IPS-20b (cell line): ENCODE results near the gene ATP2B1.

Experiments used
- H3K27ac ChIP-seq: one replicate; pipeline ENCODE4 v1.5.1; 2013; ENCODE audit warnings: low read length
- H3K27me3 ChIP-seq: 2 replicates; pipeline ENCODE4 v1.6.1; 2013; ENCODE audit warnings: mild to moderate bottlenecking, low read length, inconsistent platforms; ENCODE audit not compliant: insufficient read depth
- H3K36me3 ChIP-seq: 2 replicates; pipeline ENCODE4 v1.6.1; 2013; ENCODE audit warnings: low read depth, mild to moderate bottlenecking, inconsistent platforms, low read length, moderate library complexity; ENCODE audit not compliant: insufficient read depth
- H3K4me1 ChIP-seq: 2 replicates; pipeline ENCODE4 v1.6.1; 2013; ENCODE audit warnings: mild to moderate bottlenecking, control low read depth, inconsistent platforms, low read length, moderate library complexity; ENCODE audit not compliant: insufficient read depth
- H3K4me3 ChIP-seq: 2 replicates; pipeline ENCODE4 v1.5.1; 2013; ENCODE audit warnings: mild to moderate bottlenecking, low read length, inconsistent platforms
- H3K9ac ChIP-seq: 2 replicates; pipeline ENCODE4 v1.6.1; 2013; ENCODE audit warnings: low read depth, mild to moderate bottlenecking, inconsistent platforms, low read length, moderate library complexity
- H3K9me3 ChIP-seq: 2 replicates; pipeline ENCODE4 v1.6.1; 2013; ENCODE audit warnings: mild to moderate bottlenecking, low read depth, low read length, inconsistent platforms; ENCODE audit not compliant: insufficient read depth

ATP2B1 gene

DNA sequence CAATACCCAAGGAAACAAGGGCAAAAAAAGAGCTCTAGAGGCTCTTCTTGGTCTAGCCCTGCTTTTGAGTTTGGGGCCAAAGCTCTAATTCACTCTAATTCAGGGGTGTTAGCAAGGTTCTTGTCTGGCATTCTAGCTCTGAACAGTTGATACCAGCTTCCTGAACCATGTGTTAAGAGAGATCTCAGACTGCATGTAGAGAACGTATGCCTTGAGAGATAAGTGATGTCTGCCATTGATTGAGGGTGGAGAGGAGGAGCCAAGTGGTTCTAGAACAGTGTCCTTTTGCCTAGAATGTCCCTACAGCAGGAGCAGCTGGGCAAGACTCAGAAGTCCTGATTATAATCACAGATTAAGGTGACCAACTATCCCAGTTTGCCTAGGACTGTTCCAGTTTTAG lies 164.6 kb downstream of the ATP2B1 start:
- Histone ChIP-seq H3K9me3 (no peaks in the 10 kb centered on the region), H3K4me1 (no peaks in the 10 kb centered on the region), H3K27ac (no peak overlapping the region), H3K27me3 (no peaks in the 10 kb centered on the region), H3K36me3 (no peaks in the 10 kb centered on the region), H3K4me3 (no peak overlapping the region), H3K9ac (no peak overlapping the region)

GRCh38 chr12:89542912-89543592 lies 165.6 kb downstream of the ATP2B1 start:
- no peaks in the 10 kb centered on the region for H3K9me3 ChIP-seq
- H3K36me3 ChIP-seq = no peaks in the 10 kb centered on the region
- H3K27me3 ChIP-seq = no peaks in the 10 kb centered on the region
- no peak overlapping the region for H3K27ac ChIP-seq
- H3K4me1 ChIP-seq = no peaks in the 10 kb centered on the region
- H3K9ac ChIP-seq = no peak overlapping the region
- H3K4me3 ChIP-seq = no peak overlapping the region

GRCh38 chr12:89542236-89542635 lies 166.4 kb downstream of the ATP2B1 start:
- no peak overlapping the region for H3K27ac ChIP-seq
- H3K27me3 ChIP-seq = no peaks in the 10 kb centered on the region
- H3K9me3 ChIP-seq = no peaks in the 10 kb centered on the region
- no peaks in the 10 kb centered on the region for H3K36me3 ChIP-seq
- no peak overlapping the region for H3K4me3 ChIP-seq
- no peak overlapping the region for H3K9ac ChIP-seq
- no peaks in the 10 kb centered on the region for H3K4me1 ChIP-seq

GRCh38 chr12:89540586-89540985 lies 168.1 kb downstream of the ATP2B1 start:
- Histone ChIP-seq H3K4me1 (no peaks in the 10 kb centered on the region), H3K27ac (no peak overlapping the region), H3K36me3 (no peaks in the 10 kb centered on the region), H3K4me3 (no peak overlapping the region), H3K27me3 (no peaks in the 10 kb centered on the region), H3K9me3 (no peaks in the 10 kb centered on the region), H3K9ac (no peak overlapping the region)

- no peak overlapping the region for H3K4me3 ChIP-seq
- no peaks in the 10 kb centered on the region for H3K9me3 ChIP-seq
- H3K4me1 ChIP-seq = no peaks in the 10 kb centered on the region
- no peak overlapping the region for H3K27ac ChIP-seq
- no peaks in the 10 kb centered on the region for H3K36me3 ChIP-seq
- no peak overlapping the region for H3K9ac ChIP-seq
- no peaks in the 10 kb centered on the region for H3K27me3 ChIP-seq
Observed at GRCh38 chr12:89539426-89540223, 169.0 kb downstream of the ATP2B1 start.

DNA sequence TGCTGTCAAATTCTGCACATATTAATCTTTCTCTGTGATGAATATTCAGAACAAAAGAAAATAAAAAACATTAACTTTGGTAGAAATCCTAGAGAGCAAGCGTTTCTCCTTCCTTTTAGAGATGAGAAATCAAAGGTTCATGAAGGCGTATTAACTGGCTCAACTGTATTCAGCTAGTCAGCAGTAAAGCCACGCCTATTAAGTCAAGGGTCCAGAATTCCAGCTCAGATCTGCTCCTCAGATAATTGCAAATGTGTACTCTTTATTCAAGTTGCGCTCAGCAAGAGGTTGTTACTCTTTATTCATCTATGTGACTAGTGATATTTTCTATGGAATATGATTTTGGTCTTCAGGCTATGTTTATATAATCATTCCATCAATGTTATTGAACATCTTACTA lies 169.7 kb downstream of the ATP2B1 start:
- Histone ChIP-seq H3K27me3 (no peaks in the 10 kb centered on the region), H3K4me1 (no peaks in the 10 kb centered on the region), H3K36me3 (no peaks in the 10 kb centered on the region), H3K4me3 (no peak overlapping the region), H3K9ac (no peak overlapping the region), H3K27ac (no peak overlapping the region), H3K9me3 (no peaks in the 10 kb centered on the region)
